ENCODE data around the gene RPL10.

Gene RPL10

DNA sequence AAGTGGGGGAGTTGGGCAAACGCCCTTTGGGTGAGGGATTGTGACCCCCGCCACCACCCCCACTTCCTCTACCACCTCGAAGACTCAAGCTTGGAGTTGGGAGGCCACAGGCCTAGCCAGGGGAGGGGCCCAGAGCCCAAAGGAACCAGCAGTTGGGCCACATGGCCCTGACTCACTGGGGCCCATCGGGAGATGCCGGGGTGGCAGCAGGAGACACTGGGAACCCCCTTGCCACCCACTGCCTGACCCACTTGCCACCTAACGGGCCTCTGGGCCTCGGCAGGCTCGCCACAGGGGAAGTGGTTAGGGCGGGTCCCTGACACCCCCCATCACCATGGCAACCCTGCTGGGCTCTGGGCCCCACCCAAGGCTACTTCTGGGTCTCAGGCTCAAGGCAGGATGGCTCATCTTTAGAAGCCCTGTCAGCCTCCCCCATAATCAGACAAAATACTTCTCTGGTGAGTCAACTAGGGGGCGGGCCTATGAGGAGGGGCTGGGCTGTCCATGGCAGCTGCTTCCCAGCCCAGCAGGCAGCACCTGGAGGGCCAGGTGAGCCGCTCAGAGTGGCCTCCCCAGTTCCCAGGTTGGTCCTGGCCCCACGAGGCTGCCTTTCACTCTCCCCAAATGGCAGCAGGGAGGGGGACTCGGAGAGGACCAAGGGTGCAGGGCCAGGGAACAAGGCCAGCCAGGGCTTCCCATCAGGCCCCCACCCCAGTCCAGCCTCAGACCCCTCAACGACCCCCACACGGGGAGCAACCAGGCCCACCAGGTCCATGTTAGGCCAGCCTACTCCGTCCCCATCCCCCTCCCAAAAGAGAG, 29.3 kb upstream of the RPL10 start:
- DNase-seq (ENCODE audit: low read depth) = peak; percentile 93
- TF ChIP-seq, protein P1, sequence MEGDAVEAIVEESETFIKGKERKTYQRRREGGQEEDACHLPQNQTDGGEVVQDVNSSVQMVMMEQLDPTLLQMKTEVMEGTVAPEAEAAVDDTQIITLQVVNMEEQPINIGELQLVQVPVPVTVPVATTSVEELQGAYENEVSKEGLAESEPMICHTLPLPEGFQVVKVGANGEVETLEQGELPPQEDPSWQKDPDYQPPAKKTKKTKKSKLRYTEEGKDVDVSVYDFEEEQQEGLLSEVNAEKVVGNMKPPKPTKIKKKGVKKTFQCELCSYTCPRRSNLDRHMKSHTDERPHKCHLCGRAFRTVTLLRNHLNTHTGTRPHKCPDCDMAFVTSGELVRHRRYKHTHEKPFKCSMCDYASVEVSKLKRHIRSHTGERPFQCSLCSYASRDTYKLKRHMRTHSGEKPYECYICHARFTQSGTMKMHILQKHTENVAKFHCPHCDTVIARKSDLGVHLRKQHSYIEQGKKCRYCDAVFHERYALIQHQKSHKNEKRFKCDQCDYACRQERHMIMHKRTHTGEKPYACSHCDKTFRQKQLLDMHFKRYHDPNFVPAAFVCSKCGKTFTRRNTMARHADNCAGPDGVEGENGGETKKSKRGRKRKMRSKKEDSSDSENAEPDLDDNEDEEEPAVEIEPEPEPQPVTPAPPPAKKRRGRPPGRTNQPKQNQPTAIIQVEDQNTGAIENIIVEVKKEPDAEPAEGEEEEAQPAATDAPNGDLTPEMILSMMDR (conservative IDR thresholded peaks at IDR 0.05; ENCODE audit: low read length) = no peak
- H3K4me3 ChIP-seq (ENCODE audit: low read length) = peak overlapping the region; percentile 86

DNA sequence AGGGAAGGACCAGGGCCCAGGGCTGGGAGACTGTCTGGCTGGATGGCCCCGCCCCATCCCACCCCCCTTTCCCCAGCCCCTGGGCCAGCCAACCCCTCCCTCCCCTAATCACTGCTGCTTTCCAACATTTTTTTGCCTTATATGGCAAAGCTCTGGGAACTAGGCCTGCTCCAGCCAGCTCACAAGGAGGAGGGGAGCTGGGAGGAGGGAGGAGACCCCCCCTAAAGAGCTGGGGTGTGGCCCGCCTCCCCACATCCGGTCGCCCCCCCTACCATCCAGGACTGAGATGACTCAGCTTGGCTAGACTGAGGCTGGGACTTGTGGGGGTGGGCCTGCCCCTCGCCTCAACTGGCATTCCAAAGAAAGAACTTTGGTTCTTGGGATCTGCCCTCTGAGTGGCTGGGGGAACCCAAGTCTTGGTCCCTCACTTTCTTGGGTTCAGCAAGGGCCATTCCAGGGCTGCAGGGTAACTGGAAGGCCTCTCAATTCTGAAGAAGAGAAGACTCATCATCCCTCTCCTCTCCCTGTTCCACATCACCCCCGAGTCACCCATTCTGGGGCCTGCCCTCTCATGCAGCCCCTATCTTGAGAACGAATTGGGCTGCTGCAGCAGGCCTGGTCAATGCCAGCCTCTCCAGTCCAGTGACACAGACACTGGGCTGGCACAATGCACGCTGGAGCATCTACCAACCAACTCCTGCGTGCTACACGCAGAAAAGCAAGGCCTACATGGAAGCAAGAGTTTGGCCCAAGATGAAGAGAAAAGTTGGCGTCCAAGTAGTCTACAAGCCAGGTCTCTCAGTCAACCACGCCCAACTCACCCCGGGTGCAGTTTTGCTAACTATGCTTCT, 28.5 kb upstream of the RPL10 start:
- peak overlapping the region; percentile 86 for H3K4me3 ChIP-seq (ENCODE audit: low read length)
- peak; percentile 97 for DNase-seq (ENCODE audit: low read depth)
- TF ChIP-seq, protein P1 (conservative IDR thresholded peaks at IDR 0.05; ENCODE audit: low read length) = no peak

DNA sequence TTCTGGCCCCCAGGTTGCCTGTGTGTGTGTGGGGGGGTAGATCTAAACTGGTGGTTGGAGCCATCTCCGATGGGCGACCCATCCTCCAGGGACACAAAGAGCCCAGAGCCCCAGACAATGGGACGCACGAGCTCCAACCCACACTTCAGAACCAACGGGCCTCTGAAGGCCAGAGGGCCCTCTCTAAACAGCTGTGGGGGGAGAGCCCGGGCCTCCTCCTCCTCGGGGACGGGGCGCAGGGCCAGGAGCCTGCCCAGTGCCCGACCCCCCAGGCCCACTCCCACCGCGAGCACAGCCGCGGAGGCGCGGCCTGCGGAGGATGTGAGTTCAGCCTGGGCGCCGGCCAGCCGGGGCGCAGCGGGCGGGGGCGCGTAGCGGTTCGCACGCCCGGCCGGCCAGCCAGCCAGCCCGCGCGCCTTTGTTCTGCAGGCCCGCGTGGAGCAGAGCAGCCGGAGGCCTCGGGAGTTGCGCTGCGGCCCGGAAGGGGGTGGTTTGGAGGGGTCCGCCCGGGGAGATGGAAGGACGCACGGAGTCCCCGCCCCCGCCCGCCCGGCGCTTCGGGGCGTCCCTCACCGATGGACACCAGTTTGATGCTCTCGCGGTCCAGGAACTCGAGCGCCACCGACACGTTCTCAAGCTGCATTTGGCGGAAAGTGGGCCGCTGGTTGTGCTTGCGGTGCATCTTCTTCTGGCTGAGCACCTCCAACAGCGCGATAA, 27.7 kb upstream of the RPL10 start:
- no peak for DNase-seq (ENCODE audit: low read depth)
- peak overlapping the region; percentile 86 for H3K4me3 ChIP-seq (ENCODE audit: low read length)
- TF ChIP-seq, protein P1 (conservative IDR thresholded peaks at IDR 0.05; ENCODE audit: low read length) = no peak

DNA sequence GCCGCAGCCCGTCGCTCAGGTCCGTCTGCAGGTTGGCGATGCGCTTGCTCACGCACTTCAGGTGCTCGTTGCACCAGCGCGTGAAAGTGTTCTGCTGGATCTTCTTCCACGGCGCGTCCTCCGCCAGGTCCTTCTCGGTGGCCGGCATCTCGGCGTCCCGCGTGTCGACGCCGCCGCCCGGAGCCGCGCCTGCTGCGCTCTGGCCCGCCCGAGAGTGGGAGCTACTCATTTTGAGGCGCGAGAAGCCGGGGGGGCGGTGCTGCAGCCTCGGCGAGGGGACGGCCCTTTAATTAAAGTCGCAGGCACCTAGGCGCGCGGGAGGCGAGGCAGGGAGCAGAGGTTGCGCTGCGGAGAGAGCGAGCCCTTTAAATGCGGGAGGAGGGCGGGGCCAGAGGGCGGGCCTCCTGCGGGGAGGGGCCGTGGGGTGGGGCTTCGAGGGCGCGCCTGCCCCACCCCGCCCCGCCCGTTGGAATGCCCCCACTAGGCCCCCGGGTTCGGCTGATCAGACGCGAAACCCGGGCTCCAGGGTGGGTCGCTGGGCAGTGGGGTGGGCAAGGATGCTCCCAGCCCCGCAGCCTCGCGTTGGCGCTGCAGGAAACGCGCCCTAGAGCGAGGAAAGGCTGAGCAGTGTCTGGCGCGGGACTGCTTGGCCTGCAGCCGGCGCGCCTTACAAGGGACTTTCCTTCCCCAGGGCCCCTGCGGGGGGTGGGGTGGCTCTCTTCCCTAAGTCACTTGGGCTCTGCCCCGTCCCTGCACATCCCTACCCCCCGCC, 27.0 kb upstream of the RPL10 start:
- H3K4me3 ChIP-seq (ENCODE audit: low read length) = peak overlapping the region; percentile 86
- TF ChIP-seq, protein P1 (conservative IDR thresholded peaks at IDR 0.05; ENCODE audit: low read length) = no peak
- peak; percentile 94 for DNase-seq (ENCODE audit: low read depth)

DNA sequence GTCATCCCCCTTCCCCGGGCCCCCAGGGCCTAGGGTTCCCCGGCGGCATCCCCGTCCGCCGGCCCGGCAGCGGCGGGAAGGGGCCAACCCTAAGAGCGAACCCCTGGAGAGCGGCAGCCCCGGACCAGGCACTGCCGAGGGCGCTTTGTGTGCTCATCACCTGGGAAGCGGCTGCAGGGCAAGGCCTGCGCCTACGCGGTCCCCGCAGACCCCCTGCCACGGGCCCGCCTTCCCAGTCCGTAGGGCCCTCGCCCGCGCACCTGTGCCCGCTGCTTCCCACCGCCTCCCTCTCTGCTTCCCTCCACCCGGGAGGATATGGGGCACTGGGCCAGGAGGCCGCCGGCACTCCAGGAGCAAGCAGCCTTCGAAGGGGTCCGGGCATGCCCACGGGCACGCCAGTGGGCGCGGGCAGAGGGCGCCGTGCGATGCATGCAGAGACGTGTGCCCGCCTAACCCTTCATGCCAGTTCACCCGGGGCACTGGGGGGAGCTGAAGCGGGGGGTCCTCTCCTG, 26.3 kb upstream of the RPL10 start:
- H3K4me3 ChIP-seq (ENCODE audit: low read length) = peak overlapping the region; percentile 78
- TF ChIP-seq, protein P1 (conservative IDR thresholded peaks at IDR 0.05; ENCODE audit: low read length) = no peak
- DNase-seq (ENCODE audit: low read depth) = no peak

DNA sequence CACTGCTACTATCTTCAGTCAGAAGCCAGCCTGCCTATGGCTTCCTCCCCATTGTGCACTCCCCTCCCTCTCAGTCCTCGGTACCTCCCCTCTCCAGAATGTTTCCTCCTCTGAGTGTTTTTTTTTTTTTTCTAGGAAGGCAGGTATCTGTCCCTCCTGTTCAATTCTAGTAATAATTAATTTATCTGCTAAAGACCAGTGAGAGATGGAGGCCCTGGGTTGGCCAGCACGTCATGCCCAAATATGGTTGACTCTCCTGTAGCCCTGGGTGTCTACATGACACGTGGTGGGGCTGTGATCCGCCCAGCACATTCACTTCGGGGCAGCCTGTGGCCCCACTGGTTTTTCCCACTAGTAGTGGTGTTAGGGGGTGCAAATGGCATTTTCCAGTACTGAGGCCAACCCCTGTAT, 25.6 kb upstream of the RPL10 start:
- TF ChIP-seq, protein P1 (conservative IDR thresholded peaks at IDR 0.05; ENCODE audit: low read length) = no peak
- peak; percentile 54 for DNase-seq (ENCODE audit: low read depth)
- peak overlapping the region; percentile 78 for H3K4me3 ChIP-seq (ENCODE audit: low read length)

All from AG10803 (cell line).